GM10266 (cell line): Measurements from ENCODE around the gene UQCRC2.
"Not testable (repeated sequence)": the region's sequence is repeated elsewhere in the genome, so short reads cannot be mapped to it uniquely, and the experiment has no call there.

Experiments
- DNase-seq: peaks from one replicate; pipeline ENCODE4 v3.0.0; 2012; ENCODE audit errors: extremely low spot score
- TF ChIP-seq, protein P1 (sequence below): IDR thresholded peaks from 2 replicates; pipeline ENCODE4 v1.5.1; 2012; ENCODE audit warnings: mild to moderate bottlenecking, low read depth; ENCODE audit not compliant: control insufficient read depth, insufficient read depth; ENCODE audit errors: missing control alignments

Gene UQCRC2

DNA sequence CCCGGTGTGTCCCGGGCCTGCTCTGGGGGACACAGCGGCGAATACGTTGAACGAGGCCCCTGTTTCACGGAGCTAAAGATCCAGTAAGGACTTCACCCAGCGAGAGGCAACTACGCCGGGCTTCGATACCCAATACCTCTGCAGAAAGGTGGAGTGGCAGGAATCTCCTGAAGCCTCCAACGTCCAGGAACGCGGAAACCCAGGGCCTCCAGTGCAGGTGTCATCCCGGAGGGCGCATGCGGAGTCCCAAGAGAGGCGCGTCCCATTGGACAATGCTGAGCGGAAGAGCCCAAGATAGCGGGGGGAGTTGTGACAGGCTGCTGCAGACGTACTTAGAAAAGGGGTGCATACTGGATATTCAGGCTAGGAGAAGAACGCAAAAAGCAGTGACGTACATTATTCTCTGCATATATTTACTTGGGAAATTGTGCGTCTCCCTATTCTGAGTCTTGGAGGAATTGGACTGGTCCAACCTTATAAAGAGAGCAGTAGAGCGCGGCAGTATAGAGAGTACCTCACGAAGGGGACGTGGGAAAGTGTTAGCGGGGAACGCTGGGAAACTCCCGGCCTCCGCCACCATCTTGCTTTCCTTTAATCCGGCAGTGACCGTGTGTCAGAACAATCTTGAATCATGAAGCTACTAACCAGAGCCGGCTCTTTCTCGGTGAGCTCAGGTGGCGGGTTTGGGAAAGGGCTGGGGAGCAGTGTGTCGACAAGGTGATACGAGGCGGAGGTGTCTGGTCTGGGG lies at the start of gene UQCRC2:
Gene UQCRC2 (plus strand): TSS at position 569 of the 748 bp plus-strand sequence. CDS start 63 bp downstream, at position 632.
- TF ChIP-seq, protein P1, sequence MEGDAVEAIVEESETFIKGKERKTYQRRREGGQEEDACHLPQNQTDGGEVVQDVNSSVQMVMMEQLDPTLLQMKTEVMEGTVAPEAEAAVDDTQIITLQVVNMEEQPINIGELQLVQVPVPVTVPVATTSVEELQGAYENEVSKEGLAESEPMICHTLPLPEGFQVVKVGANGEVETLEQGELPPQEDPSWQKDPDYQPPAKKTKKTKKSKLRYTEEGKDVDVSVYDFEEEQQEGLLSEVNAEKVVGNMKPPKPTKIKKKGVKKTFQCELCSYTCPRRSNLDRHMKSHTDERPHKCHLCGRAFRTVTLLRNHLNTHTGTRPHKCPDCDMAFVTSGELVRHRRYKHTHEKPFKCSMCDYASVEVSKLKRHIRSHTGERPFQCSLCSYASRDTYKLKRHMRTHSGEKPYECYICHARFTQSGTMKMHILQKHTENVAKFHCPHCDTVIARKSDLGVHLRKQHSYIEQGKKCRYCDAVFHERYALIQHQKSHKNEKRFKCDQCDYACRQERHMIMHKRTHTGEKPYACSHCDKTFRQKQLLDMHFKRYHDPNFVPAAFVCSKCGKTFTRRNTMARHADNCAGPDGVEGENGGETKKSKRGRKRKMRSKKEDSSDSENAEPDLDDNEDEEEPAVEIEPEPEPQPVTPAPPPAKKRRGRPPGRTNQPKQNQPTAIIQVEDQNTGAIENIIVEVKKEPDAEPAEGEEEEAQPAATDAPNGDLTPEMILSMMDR, result no peak
- DNase-seq, result peak; percentile 83

DNA sequence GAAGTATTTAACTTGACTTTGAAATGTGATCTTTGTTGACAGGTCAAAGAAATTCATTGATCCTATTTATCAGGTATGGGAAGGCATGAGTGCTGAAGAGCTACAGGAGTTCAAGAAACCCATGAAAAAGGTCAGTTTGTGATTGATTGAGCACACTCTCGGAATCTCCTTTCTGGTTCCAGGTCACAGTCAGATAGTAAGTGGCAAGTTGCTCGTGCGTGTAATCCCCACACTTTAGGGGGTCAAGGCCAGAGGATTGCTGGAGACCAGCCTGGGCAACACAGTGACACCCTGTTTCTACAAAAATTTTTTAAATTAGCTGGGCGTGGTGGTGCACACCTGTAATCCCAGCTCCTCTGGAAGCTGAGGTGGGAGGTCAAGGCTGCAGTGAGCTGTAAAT lies 20.5 kb upstream of the UQCRC2 start:
- DNase-seq, result not testable (repeated sequence)

DNA sequence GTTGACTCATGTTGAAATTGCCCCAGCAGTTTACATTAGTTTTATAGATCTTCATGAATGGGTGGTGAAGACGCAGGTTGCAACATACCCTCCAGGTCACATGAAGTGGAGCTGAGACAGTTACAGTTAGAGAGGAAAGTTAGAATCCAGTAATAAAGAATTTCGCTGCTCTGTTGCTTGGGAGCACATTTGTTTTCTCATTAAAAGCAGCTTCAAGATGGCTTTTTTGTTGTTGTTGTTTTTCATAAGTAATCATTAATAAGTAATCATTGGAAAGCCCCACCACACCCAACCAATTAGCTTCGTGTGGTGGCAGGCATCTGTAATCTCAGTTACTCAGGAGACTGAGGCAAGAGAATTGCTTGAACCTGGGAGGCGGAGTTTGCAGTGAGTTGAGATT lies 19.8 kb upstream of the UQCRC2 start:
- not testable (repeated sequence) for DNase-seq

DNA sequence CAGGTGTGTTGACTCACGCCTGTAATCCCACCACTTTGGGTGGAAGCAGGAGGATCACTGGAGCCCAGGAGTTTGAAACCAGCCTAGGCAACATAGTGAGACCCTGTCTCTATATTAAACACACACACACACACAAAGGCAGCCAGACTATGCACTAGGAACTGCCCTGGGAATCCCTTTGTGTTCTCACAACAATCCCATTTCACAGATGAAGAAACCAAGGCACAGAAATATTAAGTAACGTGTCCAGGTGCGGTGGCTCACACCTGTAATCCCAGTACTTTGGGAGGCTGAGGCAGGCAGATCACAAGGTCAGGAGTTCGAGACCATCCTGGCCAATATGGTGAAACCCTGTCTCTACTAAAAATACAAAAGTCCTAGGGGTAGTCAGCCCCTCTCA lies 19.4 kb upstream of the UQCRC2 start:
- DNase-seq, result not testable (repeated sequence)

DNA sequence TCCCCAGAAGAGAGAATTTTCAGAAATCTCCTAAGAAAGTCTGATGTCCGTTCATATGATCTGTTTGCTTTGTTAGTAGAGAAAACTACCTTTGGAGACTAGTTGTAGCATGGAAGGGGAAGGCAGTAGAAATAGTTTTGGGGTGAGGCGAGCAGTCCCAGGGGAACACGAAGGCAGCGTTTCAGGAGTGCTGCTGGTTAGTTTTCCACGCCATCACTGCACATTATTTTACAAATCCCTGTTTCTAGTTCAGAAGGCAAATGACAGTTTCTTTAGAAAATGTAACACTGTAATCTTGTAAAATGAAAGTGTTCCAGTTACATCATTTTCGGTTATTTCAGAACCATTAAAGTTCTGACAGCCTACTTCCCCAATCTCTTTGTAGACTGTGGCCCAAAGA lies 16.9 kb upstream of the UQCRC2 start:
- not testable (repeated sequence) for DNase-seq

DNA sequence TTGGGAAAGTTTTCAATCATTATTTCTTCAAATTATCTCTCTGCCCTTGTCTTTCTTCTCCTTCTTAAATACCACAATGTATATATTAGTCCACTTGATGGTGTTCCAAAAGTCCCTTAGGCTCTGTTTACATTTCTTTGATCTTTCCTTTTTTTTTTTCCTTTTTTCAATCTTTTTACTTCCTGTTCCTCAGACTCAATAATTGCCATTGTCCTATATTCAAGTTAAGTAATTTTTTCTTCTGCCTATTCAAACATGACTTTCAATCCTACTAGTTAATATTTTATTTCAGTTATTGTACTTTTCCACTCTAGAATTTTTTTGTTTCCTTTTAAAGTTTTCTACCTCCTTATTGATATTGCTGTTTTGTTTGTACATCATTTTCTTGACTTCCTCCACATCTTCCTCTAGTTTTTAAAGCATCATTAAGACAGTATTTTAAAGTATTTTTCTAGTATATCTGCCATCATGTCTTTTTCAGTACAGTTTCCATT lies 15.8 kb upstream of the UQCRC2 start:
- TF ChIP-seq, protein P1, result no peak
- no peak for DNase-seq

DNA sequence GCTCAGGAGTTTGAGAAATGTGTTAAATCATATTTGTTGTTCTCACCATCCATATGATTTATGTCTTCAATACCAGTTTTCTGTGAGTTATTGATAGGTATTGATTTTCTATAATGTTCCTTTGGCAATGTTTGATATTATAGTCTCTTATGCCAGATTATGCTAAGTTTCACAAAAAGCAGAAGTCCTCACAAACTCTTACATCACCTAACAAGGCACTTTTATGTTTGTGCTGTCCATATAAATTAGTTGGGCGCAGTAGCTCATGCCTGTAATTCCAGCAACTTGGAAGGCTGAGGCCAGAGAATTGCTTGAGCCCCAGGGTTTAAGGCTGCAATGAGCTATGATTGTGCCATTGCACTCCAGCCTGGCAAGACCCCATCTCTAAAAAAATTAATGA lies 12.6 kb upstream of the UQCRC2 start:
- TF ChIP-seq, protein P1, result no peak
- no peak for DNase-seq

DNA sequence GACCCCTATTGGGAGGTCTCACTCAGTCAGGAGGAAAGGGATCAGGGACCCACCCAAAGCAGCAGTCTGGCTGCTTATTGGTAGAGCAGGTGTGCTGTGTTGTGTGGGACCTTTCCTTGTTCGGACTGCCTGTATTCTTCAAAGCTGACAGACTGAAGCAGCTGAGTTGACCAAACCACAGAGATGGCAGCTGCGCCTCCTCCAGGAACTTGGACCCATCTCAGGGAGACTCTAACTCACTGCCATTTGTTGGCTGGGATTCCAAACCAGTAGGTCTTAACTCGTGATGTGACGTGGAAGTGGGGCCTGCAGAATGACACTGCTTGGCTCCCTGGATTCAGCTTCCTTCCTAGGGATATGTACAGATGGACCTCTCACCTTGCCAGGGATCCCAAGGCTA lies 9.6 kb upstream of the UQCRC2 start:
- TF ChIP-seq, protein P1, result no peak
- no peak for DNase-seq

DNA sequence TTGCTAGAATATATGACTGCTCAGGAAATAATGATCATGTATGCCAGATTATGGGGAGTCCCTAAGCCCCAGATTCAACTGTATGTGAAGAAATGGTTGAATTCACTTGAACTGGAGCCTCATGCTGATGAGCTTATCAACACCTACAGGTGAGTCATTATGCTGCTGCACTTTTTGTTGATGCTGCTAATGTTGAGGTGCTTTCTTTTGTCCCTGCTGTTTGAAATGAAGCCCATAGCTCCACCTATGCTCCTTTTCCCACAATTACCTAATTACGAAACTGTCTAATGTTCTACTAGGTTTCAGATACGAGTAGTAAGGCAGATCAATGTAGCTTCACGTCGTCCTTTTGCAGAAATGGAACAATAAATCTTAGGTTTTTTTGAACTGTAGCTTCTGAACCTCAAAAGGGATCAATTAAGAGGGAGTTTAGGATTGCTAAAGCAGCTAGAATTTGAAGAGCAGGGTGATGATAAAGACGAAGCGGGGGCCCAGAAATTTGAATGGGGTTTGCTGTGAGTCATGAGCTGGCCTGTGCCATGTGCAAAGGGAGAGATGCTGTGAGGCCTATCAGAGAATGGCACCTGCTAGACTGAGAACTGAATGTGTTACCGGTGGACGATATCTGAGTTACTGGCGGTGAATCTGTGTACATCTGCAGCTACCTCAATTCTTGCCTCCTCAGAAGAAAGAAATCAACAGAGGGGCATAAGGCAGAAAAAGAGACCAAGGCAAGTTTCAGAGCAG lies 6.1 kb upstream of the UQCRC2 start:
- no peak for DNase-seq
- TF ChIP-seq, protein P1, result no peak
